GM21825 (cell line): ENCODE measurements around the gene MCL1.

Experiments
- ATAC-seq: cut with Tn5 transposase; IDR thresholded peaks from one replicate; pipeline ENCODE4 v1.9.1; 2021; ENCODE audit warnings: mild to moderate bottlenecking, moderate library complexity; ENCODE audit not compliant: unreplicated experiment

MCL1 gene

GRCh38 chr1:150543500-150544143 lies 35.8 kb downstream of the MCL1 start:
- ATAC-seq, result no peak

GRCh38 chr1:150537732-150538684 lies 41.4 kb downstream of the MCL1 start:
- ATAC-seq, result no peak

- no peak for ATAC-seq
Observed at GRCh38 chr1:150536836-150537731, 42.3 kb downstream of the MCL1 start.

- ATAC-seq, result no peak
Observed at GRCh38 chr1:150535511-150536287, 43.7 kb downstream of the MCL1 start.

GRCh38 chr1:150534002-150534401 lies 45.4 kb downstream of the MCL1 start:
- ATAC-seq, result no peak

GRCh38 chr1:150532860-150533259 lies 46.5 kb downstream of the MCL1 start:
- no peak for ATAC-seq

- no peak for ATAC-seq
Observed at GRCh38 chr1:150530491-150531159, 48.8 kb downstream of the MCL1 start.

GRCh38 chr1:150529017-150529416 lies 50.4 kb downstream of the MCL1 start:
- ATAC-seq, result no peak

- no peak for ATAC-seq
Observed at GRCh38 chr1:150528196-150528595, 51.2 kb downstream of the MCL1 start.

GRCh38 chr1:150525348-150525747 lies 54.1 kb downstream of the MCL1 start:
- no peak for ATAC-seq
